GM18502 (cell line): ENCODE data around the gene NMT1.

ENCODE experiments used
- ATAC-seq: cut with Tn5 transposase; IDR thresholded peaks from one replicate; pipeline ENCODE4 v1.9.1; 2021; ENCODE audit warnings: mild to moderate bottlenecking; ENCODE audit not compliant: unreplicated experiment, poor library complexity

NMT1 gene

GRCh38 chr17:45102856-45103255, 41.7 kb downstream of the NMT1 start:
- ATAC-seq, result no peak

- ATAC-seq, result no peak
Observed at GRCh38 chr17:45103269-45103795, 42.2 kb downstream of the NMT1 start.

GRCh38 chr17:45104029-45104428, 42.9 kb downstream of the NMT1 start:
- no peak for ATAC-seq

GRCh38 chr17:45104497-45104896, 43.4 kb downstream of the NMT1 start:
- ATAC-seq, result no peak

GRCh38 chr17:45104907-45105624, 43.9 kb downstream of the NMT1 start:
- no peak for ATAC-seq

- no peak for ATAC-seq
Observed at GRCh38 chr17:45106096-45106495, 45.0 kb downstream of the NMT1 start.

- no peak for ATAC-seq
Observed at GRCh38 chr17:45106582-45106981, 45.5 kb downstream of the NMT1 start.

GRCh38 chr17:45107293-45108010, 46.3 kb downstream of the NMT1 start:
- ATAC-seq, result no peak

- no peak for ATAC-seq
Observed at GRCh38 chr17:45108051-45108450, 46.9 kb downstream of the NMT1 start.

GRCh38 chr17:45108595-45109521, 47.7 kb downstream of the NMT1 start:
- no peak for ATAC-seq

GRCh38 chr17:45110676-45111611, 49.8 kb downstream of the NMT1 start:
- no peak for ATAC-seq

- no peak for ATAC-seq
Observed at GRCh38 chr17:45111850-45112249, 50.7 kb downstream of the NMT1 start.

GRCh38 chr17:45112559-45113423, 51.7 kb downstream of the NMT1 start:
- ATAC-seq, result no peak

GRCh38 chr17:45113424-45113754, 52.3 kb downstream of the NMT1 start:
- ATAC-seq, result no peak

- ATAC-seq, result no peak
Observed at GRCh38 chr17:45114117-45114932, 53.2 kb downstream of the NMT1 start.

GRCh38 chr17:45115015-45115625, 54.0 kb downstream of the NMT1 start:
- ATAC-seq, result no peak

- ATAC-seq, result no peak
Observed at GRCh38 chr17:45115871-45116270, 54.8 kb downstream of the NMT1 start.
